IMR-90 (cell line): ENCODE results near the gene MSMO1. TPM values are rescaled to one million over a fixed set of nuclear protein-coding genes. Genes with fewer than 3 reads are reported as not detected.

Experiments
- ATAC-seq: fragments of 200-7000 bp; cut with Tn5 transposase; 2 replicates; pipeline ENCODE4 v1.9.1; 2020; ENCODE audit warnings: low read depth, mild to moderate bottlenecking, moderate library complexity
- BruUV-seq: library from RNA; stranded (reverse); fragments of 400-500 nt; replicated peaks from 2 replicates; lab custom pipeline; 2021; lab: Mats Ljungman, UMichigan
- CTCF ChIA-PET: fragments of 300-600 bp; formaldehyde crosslinking; extraction: SDS; loops from one replicate; lab custom pipeline; 2021; ENCODE audit warnings: antibody characterized with exemption; lab: Yijun Ruan, JAX
- POLR2A ChIA-PET: fragments of 300-600 bp; sonication (Branson Sonifier 250); formaldehyde crosslinking; loops from one replicate; lab custom pipeline; 2022; ENCODE audit warnings: antibody characterized with exemption; ENCODE audit not compliant: unreplicated experiment; lab: Charles Lee
- DNase-seq: peaks from one replicate; pipeline ENCODE4 v3.0.0; 2013
- H2AFZ ChIP-seq: replicated peaks from 2 replicates; pipeline ENCODE3; 2013; ENCODE audit warnings: low read length, mild to moderate bottlenecking; ENCODE audit not compliant: poor library complexity
- H2AK5ac ChIP-seq: 2 replicates; pipeline ENCODE4 v1.6.1; 2013; ENCODE audit warnings: low read depth, low read length, inconsistent platforms
- H2AK9ac ChIP-seq: replicated peaks from 2 replicates; pipeline ENCODE3; 2013; ENCODE audit warnings: mild to moderate bottlenecking, low read depth, low read length, moderate library complexity; ENCODE audit not compliant: poor library complexity
- H2BK120ac ChIP-seq: 2 replicates; pipeline ENCODE4 v1.6.1; 2013; ENCODE audit warnings: low read depth, low read length, inconsistent platforms
- H2BK15ac ChIP-seq: 3 replicates; pipeline ENCODE4 v1.6.1; 2013; ENCODE audit warnings: low read depth, low read length, inconsistent platforms
- H2BK20ac ChIP-seq: 2 replicates; pipeline ENCODE4 v1.6.1; 2013; ENCODE audit warnings: low read depth, mild to moderate bottlenecking, inconsistent platforms, low read length, moderate library complexity
- H2BK5ac ChIP-seq: 2 replicates; pipeline ENCODE4 v1.6.1; 2013; ENCODE audit warnings: mild to moderate bottlenecking, low read depth, low read length, inconsistent platforms; ENCODE audit not compliant: poor library complexity, severe bottlenecking
- H3K14ac ChIP-seq: replicated peaks from 2 replicates; pipeline ENCODE4 v1.6.1; 2013; ENCODE audit warnings: low read depth, low read length, inconsistent platforms
- H3K18ac ChIP-seq: 2 replicates; pipeline ENCODE4 v1.6.1; 2013; ENCODE audit warnings: low read depth, low read length, control low read depth
- H3K23ac ChIP-seq: 2 replicates; pipeline ENCODE4 v1.6.1; 2013; ENCODE audit warnings: low read depth, low read length, inconsistent platforms
- H3K27ac ChIP-seq: 2 replicates; pipeline ENCODE4 v1.5.1; 2013; ENCODE audit warnings: mild to moderate bottlenecking, control low read depth, low read length; ENCODE audit not compliant: insufficient read depth
- H3K27me3 ChIP-seq: 2 replicates; pipeline ENCODE4 v1.6.1; 2013; ENCODE audit warnings: low read length; ENCODE audit not compliant: control insufficient read depth, insufficient read depth
- H3K36me3 ChIP-seq: 2 replicates; pipeline ENCODE4 v1.6.1; 2013; ENCODE audit warnings: low read length, mixed read lengths; ENCODE audit not compliant: control insufficient read depth, insufficient read depth
- H3K4ac ChIP-seq: 2 replicates; pipeline ENCODE4 v1.6.1; 2013; ENCODE audit warnings: low read depth, low read length, inconsistent platforms
- H3K4me1 ChIP-seq: 2 replicates; pipeline ENCODE4 v1.6.1; 2013; ENCODE audit warnings: low read length, mixed read lengths; ENCODE audit not compliant: control insufficient read depth, insufficient read depth
- H3K4me2 ChIP-seq: 2 replicates; pipeline ENCODE4 v1.6.1; 2013; ENCODE audit warnings: low read depth, mild to moderate bottlenecking, control low read depth, low read length, moderate library complexity
- H3K4me3 ChIP-seq: 2 replicates; pipeline ENCODE4 v1.5.1; 2013; ENCODE audit warnings: low read depth, mild to moderate bottlenecking, control low read depth, low read length, moderate library complexity; ENCODE audit not compliant: insufficient read depth
- H3K56ac ChIP-seq: 2 replicates; pipeline ENCODE4 v1.6.1; 2013; ENCODE audit warnings: low read length, inconsistent platforms; ENCODE audit not compliant: insufficient read depth; ENCODE audit errors: extremely low read depth
- H3K79me1 ChIP-seq, 2 experiments: 2 replicates each; pipeline ENCODE4 v1.6.1; 2013; ENCODE audit warnings: low read length in 2 of 2, inconsistent platforms in 1 of 2, low read depth in 1 of 2
- H3K9ac ChIP-seq: 2 replicates; pipeline ENCODE4 v1.6.1; 2013; ENCODE audit warnings: low read depth, low read length, control low read depth
- H3K9me1 ChIP-seq: 2 replicates; pipeline ENCODE4 v1.6.1; 2013; ENCODE audit warnings: low read length, inconsistent platforms; ENCODE audit not compliant: insufficient read depth
- H3K9me3 ChIP-seq: 2 replicates; pipeline ENCODE4 v1.6.1; 2013; ENCODE audit warnings: low read length; ENCODE audit not compliant: control insufficient read depth, insufficient read depth
- H4K20me1 ChIP-seq: 2 replicates; pipeline ENCODE4 v1.6.1; 2013; ENCODE audit warnings: low read length, inconsistent platforms; ENCODE audit not compliant: insufficient read depth
- H4K5ac ChIP-seq: 2 replicates; pipeline ENCODE4 v1.6.1; 2013; ENCODE audit warnings: mild to moderate bottlenecking, low read depth, low read length, control low read depth
- H4K8ac ChIP-seq, 2 experiments: 2 replicates each; pipeline ENCODE4 v1.6.1; 2013; ENCODE audit warnings: low read depth in 2 of 2, low read length in 2 of 2, control low read depth in 1 of 2, inconsistent platforms in 1 of 2
- H4K91ac ChIP-seq: 2 replicates; pipeline ENCODE4 v1.6.1; 2013; ENCODE audit warnings: low read depth, low read length, inconsistent platforms; ENCODE audit not compliant: insufficient read depth
- CEBPB ChIP-seq: IDR thresholded peaks from 2 replicates; pipeline ENCODE4 v1.6.1; 2012; ENCODE audit warnings: low read depth, low read length, improper control_type of control experiment
- ELK1 ChIP-seq: fragments of 150-350 bp; IDR thresholded peaks from 2 replicates; pipeline ENCODE4 v1.6.1; 2016; ENCODE audit warnings: low read depth, mild to moderate bottlenecking, low read length, moderate library complexity, borderline replicate concordance
- FOS ChIP-seq: fragments of 150-350 bp; IDR thresholded peaks from 2 replicates; pipeline ENCODE4 v1.6.1; 2016; ENCODE audit warnings: low read depth, low read length
- MXI1 ChIP-seq: IDR thresholded peaks from 2 replicates; pipeline ENCODE4 v1.6.1; 2012; ENCODE audit warnings: low read depth, mild to moderate bottlenecking, low read length, moderate library complexity, borderline replicate concordance
- NFE2L2 ChIP-seq: fragments of 150-350 bp; IDR thresholded peaks from 2 replicates; pipeline ENCODE4 v1.6.1; 2016; ENCODE audit warnings: low read depth, mild to moderate bottlenecking, low read length
- RFX5 ChIP-seq: IDR thresholded peaks from 2 replicates; pipeline ENCODE4 v1.8.0; 2012; ENCODE audit warnings: low read depth, mild to moderate bottlenecking, low read length, moderate library complexity
- SMC3 ChIP-seq: fragments of 150-350 bp; IDR thresholded peaks from 2 replicates; pipeline ENCODE4 v1.6.1; 2016; ENCODE audit warnings: low read depth, mild to moderate bottlenecking, antibody characterized with exemption, low read length, moderate library complexity
- USF2 ChIP-seq: fragments of 150-350 bp; IDR thresholded peaks from 2 replicates; pipeline ENCODE4 v1.6.1; 2017; ENCODE audit warnings: mild to moderate bottlenecking, antibody characterized with exemption, low read length, low read depth
- WGBS, 2 experiments: methylation state at CpG; one replicate each; pipeline versions ENCODE4 v1.1.5 to v1.1.7; 2013; ENCODE audit warnings: missing lambda C conversion rate in 2 of 2; ENCODE audit not compliant: insufficient read length in 1 of 2; ENCODE audit errors: extremely low coverage in 2 of 2; 5-methylcytosine and 5-hydroxymethylcytosine counted together
- dilution Hi-C: fragments of 300-500 bp; cut with HindIII; formaldehyde crosslinking; loops from one replicate; pipeline ENCODE4 v1.14.3; 2018; ENCODE audit warnings: low sequenced_read_pairs; ENCODE audit not compliant: unreplicated experiment
- in situ Hi-C: fragments of 300-500 bp; cut with MboI; formaldehyde crosslinking; loops from 3 replicates; pipeline ENCODE4 v1.14.3; 2019; ENCODE audit warnings: low sequenced_read_pairs, inconsistent platforms, mixed read lengths
- intact Hi-C: fragments of 100-400 bp; cut with micrococcal nuclease; formaldehyde crosslinking; loops from 2 replicates; pipeline ENCODE4 v1.10.0; 2022
- polyA plus RNA-seq, 3 experiments: library from polyadenylated mRNA; depleted of rRNA; stranded (reverse); fragments of >200 nt; gene quantifications; 2 replicates each; pipeline ENCODE4 v1.2.3, GENCODE V29; 2012; ENCODE audit warnings: low replicate concordance in 1 of 3
- total RNA-seq: library from RNA; depleted of rRNA; stranded (reverse); fragments of >200 nt; gene quantifications from 2 replicates; pipeline ENCODE4 v1.2.3, GENCODE V29; 2012
- TF ChIP-seq, protein P1 (sequence below): conservative IDR thresholded peaks from 2 replicates; pipeline ENCODE4 v1.5.1; 2012; ENCODE audit warnings: mild to moderate bottlenecking, low read depth, low read length, improper control_type of control experiment

Gene MSMO1
- total and polyA plus RNA-seq, 2 of the 4 experiments (the other 2 are of a cell fraction): 40.1 to 42.1 TPM

DNA sequence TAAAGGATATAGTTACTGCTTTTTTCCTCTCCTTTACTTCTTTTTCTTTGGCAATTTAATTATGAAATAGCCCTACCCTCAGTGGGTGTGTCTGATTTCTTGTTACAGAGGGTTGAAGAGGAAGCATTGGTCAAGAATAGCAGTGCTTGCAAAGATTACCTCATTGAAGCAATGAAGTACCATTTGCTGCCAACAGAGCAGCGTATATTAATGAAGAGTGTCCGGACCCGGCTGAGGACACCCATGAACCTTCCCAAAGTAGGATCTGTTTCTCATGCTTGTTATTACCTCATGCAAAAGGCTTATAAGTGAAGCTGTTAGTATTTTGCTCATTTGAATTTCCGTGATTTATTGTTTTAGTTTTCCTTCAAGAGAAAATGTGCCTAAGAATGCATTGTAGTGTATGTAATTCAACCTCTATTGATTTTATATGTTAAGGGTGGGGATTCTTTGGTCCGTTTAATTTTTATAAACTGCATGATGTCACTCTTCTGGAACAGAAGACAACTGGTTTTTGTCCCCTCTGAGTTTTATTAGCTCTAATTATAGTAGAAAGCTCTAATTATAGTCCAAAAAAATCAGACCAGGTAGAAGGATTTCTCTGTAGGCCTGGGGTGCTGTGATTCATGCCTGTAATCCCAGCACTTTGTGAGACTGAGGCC lies 27.9 kb upstream of the MSMO1 start:
- POLR2A ChIA-PET: no interaction called here
- no peak overlapping the region for H4K8ac ChIP-seq
- H3K9me3 ChIP-seq: no peaks in the 10 kb centered on the region
- no peak overlapping the region for H2BK5ac ChIP-seq
- no peak for DNase-seq
- H3K4me1 ChIP-seq: no peaks in the 10 kb centered on the region
- H3K27me3 ChIP-seq: no peaks in the 10 kb centered on the region
- intact Hi-C loops (no loop called here), dilution Hi-C loops (no loop called here), in situ Hi-C loops (no loop called here)
- no CpG with 5 or more reads among the region's 5 CpGs for WGBS, 2 experiments
- no peak overlapping the region for H3K4ac ChIP-seq
- no peak overlapping the region for H3K23ac ChIP-seq
- H2AK5ac ChIP-seq: no peak overlapping the region
- no peaks in the 10 kb centered on the region for H4K20me1 ChIP-seq
- H2AK9ac ChIP-seq: no peak overlapping the region
- no peaks in the 10 kb centered on the region; the same call in 1 of the 2 replicates for H3K9me1 ChIP-seq
- CTCF ChIA-PET: no interaction called here
- ATAC-seq: no peak
- H3K36me3 ChIP-seq: peaks cover 4% of the 10 kb centered on the region; the same call in 1 of the 2 replicates
- no peak overlapping the region for H3K27ac ChIP-seq
- no peak overlapping the region for H4K91ac ChIP-seq
- peaks cover 0 to 2% of the 10 kb centered on the region in 2 experiments; a peak in 1 of 4 replicates for H3K79me1 ChIP-seq
- no peak overlapping the region for H3K56ac ChIP-seq
- H2BK20ac ChIP-seq: no peak overlapping the region
- H3K18ac ChIP-seq: no peak overlapping the region
- no peak overlapping the region for H4K5ac ChIP-seq
- H3K14ac ChIP-seq: no peak overlapping the region
- no peak for TF ChIP-seq CEBPB
- TF ChIP-seq ELK1: no peak
- no peak for TF ChIP-seq FOS
- TF ChIP-seq USF2: no peak
- no peak for TF ChIP-seq NFE2L2
- TF ChIP-seq RFX5: no peak
- no peak for TF ChIP-seq MXI1
- TF ChIP-seq, protein P1, sequence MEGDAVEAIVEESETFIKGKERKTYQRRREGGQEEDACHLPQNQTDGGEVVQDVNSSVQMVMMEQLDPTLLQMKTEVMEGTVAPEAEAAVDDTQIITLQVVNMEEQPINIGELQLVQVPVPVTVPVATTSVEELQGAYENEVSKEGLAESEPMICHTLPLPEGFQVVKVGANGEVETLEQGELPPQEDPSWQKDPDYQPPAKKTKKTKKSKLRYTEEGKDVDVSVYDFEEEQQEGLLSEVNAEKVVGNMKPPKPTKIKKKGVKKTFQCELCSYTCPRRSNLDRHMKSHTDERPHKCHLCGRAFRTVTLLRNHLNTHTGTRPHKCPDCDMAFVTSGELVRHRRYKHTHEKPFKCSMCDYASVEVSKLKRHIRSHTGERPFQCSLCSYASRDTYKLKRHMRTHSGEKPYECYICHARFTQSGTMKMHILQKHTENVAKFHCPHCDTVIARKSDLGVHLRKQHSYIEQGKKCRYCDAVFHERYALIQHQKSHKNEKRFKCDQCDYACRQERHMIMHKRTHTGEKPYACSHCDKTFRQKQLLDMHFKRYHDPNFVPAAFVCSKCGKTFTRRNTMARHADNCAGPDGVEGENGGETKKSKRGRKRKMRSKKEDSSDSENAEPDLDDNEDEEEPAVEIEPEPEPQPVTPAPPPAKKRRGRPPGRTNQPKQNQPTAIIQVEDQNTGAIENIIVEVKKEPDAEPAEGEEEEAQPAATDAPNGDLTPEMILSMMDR: no peak
- no peak for TF ChIP-seq SMC3
- H3K4me3 ChIP-seq: no peak overlapping the region
- no TSS peak for BruUV-seq
- no peak overlapping the region for H2AFZ ChIP-seq
- H2BK15ac ChIP-seq: no peak overlapping the region
- no peak overlapping the region for H2BK120ac ChIP-seq
- H3K9ac ChIP-seq: no peak overlapping the region
- no peak overlapping the region for H3K4me2 ChIP-seq
